HepG2 (cell line): ENCODE data around the gene HAUS7. TPM values are rescaled to one million over a fixed set of nuclear protein-coding genes. Genes with fewer than 3 reads are reported as not detected.

Experiments used
- ATAC-seq: fragments of 200-7000 bp; cut with Tn5 transposase; 3 replicates; pipeline ENCODE4 v1.9.1; 2020; ENCODE audit warnings: mild to moderate bottlenecking, moderate library complexity
- BruUV-seq: library from RNA; stranded (reverse); fragments of 400-500 nt; replicated peaks from 2 replicates; lab custom pipeline; 2021; lab: Mats Ljungman, UMichigan
- CTCF ChIA-PET: fragments of 300-600 bp; formaldehyde crosslinking; extraction: SDS; loops from one replicate; lab custom pipeline; 2021; ENCODE audit warnings: low total read pairs, inconsistent platforms, low intra/inter-chr PET ratio; lab: Yijun Ruan, JAX
- POLR2A ChIA-PET: fragments of 350-600 bp; sonication (Branson Sonifier 250); formaldehyde crosslinking; loops from one replicate; lab custom pipeline; 2020; ENCODE audit warnings: antibody characterized with exemption, inconsistent platforms; lab: Yijun Ruan, JAX
- DNase-seq: peaks from one replicate; pipeline ENCODE4 v3.0.0-alpha.2; 2015; ENCODE audit warnings: low spot score
- FAIRE-seq: peaks from 3 replicates; lab custom pipeline; 2011; peaks lifted over from hg19 to GRCh38; lab: Jason Lieb, UNC
- H2AFZ ChIP-seq: one replicate; pipeline ENCODE4 v1.6.1; 2011; ENCODE audit warnings: low read length, inconsistent platforms
- H3K27ac ChIP-seq: fragments of 300-600 bp; 3 replicates; pipeline ENCODE4 v1.8.0; 2011; ENCODE audit warnings: mixed run types, mild to moderate bottlenecking, mixed read lengths, low read length, inconsistent platforms; ENCODE audit not compliant: insufficient read depth; ENCODE audit errors: extremely low read length
- H3K27me3 ChIP-seq, 2 experiments: fragments of 200-600 bp in 1 of 2; 2 replicates in 1 of 2; 3 replicates in 1 of 2; pipeline versions ENCODE4 v1.6.0 to v1.8.0; 2011; ENCODE audit warnings: low read length in 2 of 2, mild to moderate bottlenecking in 2 of 2, moderate library complexity in 2 of 2, inconsistent platforms in 1 of 2; ENCODE audit not compliant: insufficient read depth in 2 of 2, control insufficient read depth in 1 of 2
- H3K36me3 ChIP-seq, 2 experiments: fragments of 200-600 bp in 1 of 2; replicated peaks in 1 of 2; 2 replicates in 1 of 2; 3 replicates in 1 of 2; pipeline versions ENCODE4 v1.5.1 to v1.8.0; 2011; ENCODE audit warnings: low read length in 2 of 2, inconsistent platforms in 1 of 2; ENCODE audit not compliant: insufficient read depth in 2 of 2, control insufficient read depth in 1 of 2
- H3K4me1 ChIP-seq: 2 replicates; pipeline ENCODE4 v1.5.1; 2012; ENCODE audit warnings: low read length, inconsistent platforms; ENCODE audit not compliant: insufficient read depth
- H3K4me2 ChIP-seq: 2 replicates; pipeline ENCODE4 v1.6.0; 2011; ENCODE audit warnings: low read depth, low read length, inconsistent platforms
- H3K4me3 ChIP-seq, 3 experiments: fragments of 200-600 bp in 1 of 3; sonication (generic), shearing (Covaris generic) in 1 of 3; replicated peaks in 1 of 3; 2 replicates each; pipeline ENCODE4 v1.5.1; 2011 to 2016; ENCODE audit warnings: low read length in 3 of 3, inconsistent platforms in 2 of 3, low read depth in 2 of 3, mild to moderate bottlenecking in 2 of 3, control low read depth in 1 of 3, mixed read lengths in 1 of 3; ENCODE audit not compliant: insufficient read depth in 1 of 3
- H3K79me2 ChIP-seq: one replicate; pipeline ENCODE4 v1.6.1; 2011; ENCODE audit warnings: low read length, inconsistent platforms; ENCODE audit not compliant: insufficient read depth
- H3K9ac ChIP-seq: 2 replicates; pipeline ENCODE4 v1.6.0; 2011; ENCODE audit warnings: mild to moderate bottlenecking, low read depth, low read length, inconsistent platforms; ENCODE audit not compliant: insufficient read depth
- H3K9me3 ChIP-seq: 2 replicates; pipeline ENCODE4 v1.5.1; 2012; ENCODE audit warnings: mild to moderate bottlenecking, low read length
- H4K20me1 ChIP-seq: 2 replicates; pipeline ENCODE4 v1.6.0; 2011; ENCODE audit warnings: inconsistent platforms, mild to moderate bottlenecking, low read length, moderate library complexity; ENCODE audit not compliant: insufficient read depth
- AFF4 ChIP-seq: sonication (generic); formaldehyde crosslinking; IDR thresholded peaks from 2 replicates; pipeline ENCODE4 v1.4.0; 2020; ENCODE audit warnings: missing genetic modification reagents
- CREB1 ChIP-seq, 2 experiments: fragments of 450-650 bp in 1 of 2; IDR thresholded peaks; 2 replicates each; pipeline ENCODE4 v1.6.1; 2016 to 2017; ENCODE audit warnings: control low read depth in 1 of 2, mild to moderate bottlenecking in 1 of 2, missing compliant biosample characterization in 1 of 2, missing genetic modification characterization in 1 of 2
- HOXA9 ChIP-seq: sonication (generic); formaldehyde crosslinking; IDR thresholded peaks from 2 replicates; pipeline ENCODE4 v1.8.1; 2022; ENCODE audit warnings: missing genetic modification reagents, mild to moderate bottlenecking, moderate library complexity, borderline replicate concordance
- MEIS1 ChIP-seq: sonication (generic); formaldehyde crosslinking; IDR thresholded peaks from 2 replicates; pipeline ENCODE4 v1.9.0; 2021; ENCODE audit warnings: mild to moderate bottlenecking, missing genetic modification reagents, moderate library complexity, borderline replicate concordance
- NPAS2 ChIP-seq: sonication (generic); formaldehyde crosslinking; IDR thresholded peaks from 2 replicates; pipeline ENCODE4 v1.8.0; 2022; ENCODE audit warnings: mild to moderate bottlenecking, missing genetic modification reagents, borderline replicate concordance
- SMARCC2 ChIP-seq: fragments of 450-650 bp; IDR thresholded peaks from 2 replicates; pipeline ENCODE4 v1.6.1; 2017; ENCODE audit warnings: antibody characterized with exemption, mild to moderate bottlenecking
- SMC3 ChIP-seq: IDR thresholded peaks from 2 replicates; pipeline ENCODE4 v1.6.1; 2011; ENCODE audit warnings: low read length, improper control_type of control experiment
- ZSCAN31 ChIP-seq: sonication (generic); formaldehyde crosslinking; IDR thresholded peaks from 2 replicates; pipeline ENCODE4 v1.5.0; 2020; ENCODE audit warnings: low read depth, mild to moderate bottlenecking, missing genetic modification reagents
- WGBS: methylation state at CpG from one replicate; pipeline ENCODE4 v1.1.6; 2017; ENCODE audit warnings: low lambda C conversion rate; 5-methylcytosine and 5-hydroxymethylcytosine counted together
- in situ Hi-C: cut with HindIII; loops from 2 replicates; pipeline ENCODE4 v1.10.0; 2017; ENCODE audit warnings: low pct_unique_long_range_greater_than_20kb; ENCODE audit not compliant: extremely low pct_ligation_motif_present
- intact Hi-C: fragments of 100-400 bp; cut with micrococcal nuclease; formaldehyde crosslinking; loops from one replicate; pipeline ENCODE4 v1.10.0; 2022; ENCODE audit not compliant: unreplicated experiment
- polyA plus RNA-seq, 8 experiments: library from polyadenylated mRNA; depleted of rRNA in 3 of 8; stranded (reverse) in 7 of 8; unstranded in 1 of 8; fragments of >200 nt; fragmentation: Illumina TruSeq in 4 of 8; extraction: Trizol in 4 of 8; gene quantifications; 2 replicates each; pipeline versions ENCODE4 v1.2.1 to v1.2.3, GENCODE V29; 2011 to 2016; ENCODE audit warnings: low read depth in 4 of 8, missing spikeins in 1 of 8, mixed read lengths in 1 of 8; ENCODE audit not compliant: insufficient read depth in 1 of 8
- total RNA-seq, 5 experiments: library from RNA; depleted of rRNA; stranded (reverse); fragments of >200 nt; fragmentation: Illumina TruSeq; extraction: Trizol; gene quantifications; 2 replicates each; pipeline ENCODE4 v1.2.3, GENCODE V29; 2016; ENCODE audit warnings: low read depth in 1 of 5
- TF ChIP-seq, protein P1 (sequence below): IDR thresholded peaks from 2 replicates; pipeline ENCODE4 v1.6.1; 2016; ENCODE audit warnings: control low read depth
- TF ChIP-seq, protein P2 (sequence below): sonication (generic); formaldehyde crosslinking; conservative IDR thresholded peaks from 2 replicates; pipeline ENCODE4 v1.4.0; 2020; ENCODE audit warnings: mild to moderate bottlenecking, missing genetic modification reagents, moderate library complexity
- TF ChIP-seq, protein P3 (sequence below): sonication (generic); formaldehyde crosslinking; IDR thresholded peaks from 2 replicates; pipeline ENCODE4 v1.5.0; 2020; ENCODE audit warnings: missing genetic modification reagents

HAUS7 gene
- total and polyA plus RNA-seq, 2 of the 13 experiments (the other 11 are each of a cell fraction or from before 2014, with no cell fraction given) = 10.9 to 42.4 TPM

DNA sequence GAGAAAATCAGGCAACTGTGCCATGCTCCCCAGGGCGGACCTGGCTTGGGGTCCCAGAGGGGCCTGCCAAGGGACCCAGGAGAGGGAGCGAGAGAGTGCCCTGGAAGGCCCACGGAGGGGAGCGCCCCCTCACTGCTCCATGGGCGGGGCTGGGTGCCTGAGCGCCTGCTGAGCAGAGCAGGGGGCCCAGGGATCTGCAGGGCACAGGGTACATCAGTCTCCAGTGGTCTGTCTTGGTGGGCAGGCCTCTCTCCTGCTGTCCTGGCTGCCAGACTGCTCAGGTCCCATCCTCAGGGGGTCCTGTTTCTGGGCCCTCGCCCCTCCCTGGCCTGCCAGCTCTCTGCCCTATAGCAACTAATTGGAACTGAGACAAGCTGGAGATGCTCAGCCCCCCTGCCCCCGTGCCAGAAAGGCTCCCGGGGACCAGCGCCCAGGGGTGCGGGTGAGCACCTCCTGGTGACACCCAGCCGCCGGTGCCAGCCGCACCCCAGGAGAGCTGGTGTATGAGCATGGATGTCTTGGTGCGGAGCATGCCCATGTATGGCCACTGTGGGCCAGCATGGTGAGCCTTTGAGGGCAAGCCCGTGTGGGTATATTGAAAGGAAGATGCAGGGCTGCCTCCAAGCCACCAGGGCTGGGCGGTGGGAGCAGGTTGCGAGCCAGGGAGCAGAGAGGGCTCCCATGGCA, 25.7 kb upstream of the HAUS7 start:
- intact Hi-C loops = no loop called here
- Histone ChIP-seq H3K4me1 (peaks cover 42% of the 10 kb centered on the region), H3K9ac (no peak overlapping the region), H3K27me3 (0 out of 5 replicates have a peak, but pooled peaks cover 1 to 6% of the 10 kb centered on the region in 2 experiments), H2AFZ (no peak overlapping the region), H3K27ac (no peak overlapping the region), H4K20me1 (no peaks in the 10 kb centered on the region), H3K4me2 (no peak overlapping the region), H3K9me3 (no peaks in the 10 kb centered on the region), H3K4me3 (no peak overlapping the region), H3K36me3 (no peaks in the 10 kb centered on the region), H3K79me2 (no peaks in the 10 kb centered on the region)
- ChIA-PET POLR2A (no interaction called here), CTCF (interaction anchor here (2.1 kb wide), 1 partner anchor 25 kb away, joined by 10 read pairs; no protein-coding TSS in a partner anchor)
- DNase-seq (no peak), ATAC-seq (no peak), FAIRE-seq (no peak)
- in situ Hi-C loops = no loop called here
- no CpG with 5 or more reads among the region's 18 CpGs for WGBS
- no TSS peak for BruUV-seq
- TF ChIP-seq SMC3 (no peak), MEIS1 (no peak), CREB1 (IDR thresholded peaks at IDR 0.05) (no peak), CREB1 (CRISPR knock-in tag; IDR thresholded peaks at IDR 0.05) (no peak), AFF4 (no peak), SMARCC2 (no peak), HOXA9 (no peak), NPAS2 (CRISPR knock-in tag) (no peak), ZSCAN31 (CRISPR knock-in tag) (no peak)
- TF ChIP-seq, protein P1, sequence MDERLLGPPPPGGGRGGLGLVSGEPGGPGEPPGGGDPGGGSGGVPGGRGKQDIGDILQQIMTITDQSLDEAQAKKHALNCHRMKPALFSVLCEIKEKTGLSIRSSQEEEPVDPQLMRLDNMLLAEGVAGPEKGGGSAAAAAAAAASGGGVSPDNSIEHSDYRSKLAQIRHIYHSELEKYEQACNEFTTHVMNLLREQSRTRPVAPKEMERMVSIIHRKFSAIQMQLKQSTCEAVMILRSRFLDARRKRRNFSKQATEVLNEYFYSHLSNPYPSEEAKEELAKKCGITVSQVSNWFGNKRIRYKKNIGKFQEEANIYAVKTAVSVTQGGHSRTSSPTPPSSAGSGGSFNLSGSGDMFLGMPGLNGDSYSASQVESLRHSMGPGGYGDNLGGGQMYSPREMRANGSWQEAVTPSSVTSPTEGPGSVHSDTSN (CRISPR knock-in tag) = no peak
- TF ChIP-seq, protein P2, sequence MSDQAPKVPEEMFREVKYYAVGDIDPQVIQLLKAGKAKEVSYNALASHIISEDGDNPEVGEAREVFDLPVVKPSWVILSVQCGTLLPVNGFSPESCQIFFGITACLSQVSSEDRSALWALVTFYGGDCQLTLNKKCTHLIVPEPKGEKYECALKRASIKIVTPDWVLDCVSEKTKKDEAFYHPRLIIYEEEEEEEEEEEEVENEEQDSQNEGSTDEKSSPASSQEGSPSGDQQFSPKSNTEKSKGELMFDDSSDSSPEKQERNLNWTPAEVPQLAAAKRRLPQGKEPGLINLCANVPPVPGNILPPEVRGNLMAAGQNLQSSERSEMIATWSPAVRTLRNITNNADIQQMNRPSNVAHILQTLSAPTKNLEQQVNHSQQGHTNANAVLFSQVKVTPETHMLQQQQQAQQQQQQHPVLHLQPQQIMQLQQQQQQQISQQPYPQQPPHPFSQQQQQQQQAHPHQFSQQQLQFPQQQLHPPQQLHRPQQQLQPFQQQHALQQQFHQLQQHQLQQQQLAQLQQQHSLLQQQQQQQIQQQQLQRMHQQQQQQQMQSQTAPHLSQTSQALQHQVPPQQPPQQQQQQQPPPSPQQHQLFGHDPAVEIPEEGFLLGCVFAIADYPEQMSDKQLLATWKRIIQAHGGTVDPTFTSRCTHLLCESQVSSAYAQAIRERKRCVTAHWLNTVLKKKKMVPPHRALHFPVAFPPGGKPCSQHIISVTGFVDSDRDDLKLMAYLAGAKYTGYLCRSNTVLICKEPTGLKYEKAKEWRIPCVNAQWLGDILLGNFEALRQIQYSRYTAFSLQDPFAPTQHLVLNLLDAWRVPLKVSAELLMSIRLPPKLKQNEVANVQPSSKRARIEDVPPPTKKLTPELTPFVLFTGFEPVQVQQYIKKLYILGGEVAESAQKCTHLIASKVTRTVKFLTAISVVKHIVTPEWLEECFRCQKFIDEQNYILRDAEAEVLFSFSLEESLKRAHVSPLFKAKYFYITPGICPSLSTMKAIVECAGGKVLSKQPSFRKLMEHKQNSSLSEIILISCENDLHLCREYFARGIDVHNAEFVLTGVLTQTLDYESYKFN (CRISPR knock-in tag) = no peak
- TF ChIP-seq, protein P3, sequence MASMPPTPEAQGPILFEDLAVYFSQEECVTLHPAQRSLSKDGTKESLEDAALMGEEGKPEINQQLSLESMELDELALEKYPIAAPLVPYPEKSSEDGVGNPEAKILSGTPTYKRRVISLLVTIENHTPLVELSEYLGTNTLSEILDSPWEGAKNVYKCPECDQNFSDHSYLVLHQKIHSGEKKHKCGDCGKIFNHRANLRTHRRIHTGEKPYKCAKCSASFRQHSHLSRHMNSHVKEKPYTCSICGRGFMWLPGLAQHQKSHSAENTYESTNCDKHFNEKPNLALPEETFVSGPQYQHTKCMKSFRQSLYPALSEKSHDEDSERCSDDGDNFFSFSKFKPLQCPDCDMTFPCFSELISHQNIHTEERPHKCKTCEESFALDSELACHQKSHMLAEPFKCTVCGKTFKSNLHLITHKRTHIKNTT (CRISPR knock-in tag) = no peak
